Measurements from ENCODE around the gene CABP1.

GRCh38 chr12:120674097-120674636 is 33.7 kb downstream of the CABP1 start:
- TF ChIP-seq EZH2phosphoT487 (IDR thresholded peaks at IDR 0.05; ENCODE audit: low read length): no peak
- no peak for TF ChIP-seq EZH2 (optimal IDR thresholded peaks at IDR 0.05; ENCODE audit: low read depth, low read length)
- TF ChIP-seq CTCF (IDR thresholded peaks at IDR 0.05; ENCODE audit: low read length): no peak

All from MM.1S (cell line).